Left lung (tissue), 14 donors: ENCODE data around the gene WNT7B. TPM values are rescaled to one million over a fixed set of nuclear protein-coding genes. Genes with fewer than 3 reads are reported as not detected.

Experiments used
- ATAC-seq: fragments of 200-7000 bp; cut with Tn5 transposase; one replicate; pipeline ENCODE4 v1.9.1; 2020; ENCODE audit warnings: moderate library complexity
- DNase-seq, 4 donors: peaks; one replicate each; pipeline ENCODE4 v3.0.0-alpha.2; 2013 to 2020
- H3K27ac ChIP-seq, 2 donors: fragments of 200-600 bp; sonication (generic) in 1 of 2; one replicate each; pipeline versions ENCODE4 v1.5.0 to v1.8.0; 2020 to 2021
- H3K27me3 ChIP-seq, 2 donors: fragments of 200-600 bp; sonication (generic) in 1 of 2; one replicate each; pipeline versions ENCODE4 v1.5.0 to v1.8.0; 2020 to 2021
- H3K36me3 ChIP-seq, 2 donors: fragments of 200-600 bp; sonication (generic) in 1 of 2; one replicate each; pipeline versions ENCODE4 v1.5.0 to v1.8.0; 2020 to 2021
- H3K4me1 ChIP-seq, 2 donors: fragments of 200-600 bp; one replicate each; pipeline ENCODE4 v1.8.0; 2021
- H3K4me3 ChIP-seq, 2 donors: fragments of 200-600 bp; sonication (generic) in 1 of 2; one replicate each; pipeline versions ENCODE4 v1.5.0 to v1.8.0; 2020 to 2021; ENCODE audit warnings: mild to moderate bottlenecking in 1 of 2
- H3K9me3 ChIP-seq, 2 donors: fragments of 200-600 bp; sonication (generic) in 1 of 2; one replicate each; pipeline versions ENCODE4 v1.5.0 to v1.8.0; 2020 to 2021
- CTCF ChIP-seq, 2 donors: fragments of 200-600 bp; sonication (generic) in 1 of 2; IDR thresholded peaks; one replicate each; pipeline versions ENCODE4 v1.5.0 to v1.8.0; 2021; ENCODE audit warnings: antibody characterized with exemption in 2 of 2
- intact Hi-C, 2 donors: fragments of 100-400 bp; cut with DNase I; formaldehyde crosslinking; loops; one replicate each; pipeline versions ENCODE4 v1.11.2 to v1.14.2; 2022
- long read RNA-seq, 12 donors: library from polyadenylated mRNA in 2 of 12; unstranded in 2 of 12; transcript quantifications; one replicate each; pipeline ENCODE4 v2.0.0 and lab custom pipeline, GENCODE V29; 2019 to 2026
- polyA plus RNA-seq, 6 donors: library from polyadenylated mRNA; unstranded; fragments of 120-200 nt; gene quantifications; one replicate each; pipeline ENCODE4 v1.2.1, GENCODE V29; 2013; ENCODE audit not compliant: insufficient read length in 6 of 6
- total RNA-seq, 2 donors: library from RNA; stranded (reverse); fragmentation: NEBNext Ultra II Directional; extraction: Animal tissue kit (Norgen Biotek cat#: 25700); gene quantifications; one replicate each; pipeline ENCODE4 v1.2.1, GENCODE V29; 2021
- donor health status: DM: no; HTN: yes; CAD: no.
- donor health status: DM: no; HTN: no; CAD: no.

The WNT7B gene
- 10 to 100 TPM in 1 of 2 donors, 1 to 10 TPM in 1; 7.2 to 11.4 TPM for total RNA-seq
- polyA plus RNA-seq, result 10 to 100 TPM; 12.4 to 21.7 (median 17.5) TPM
- long read RNA-seq, donor 1, transcript WNT7B-201 (4 exons, 3,919 nt), result major isoform, 8 of 8 reads
- long read RNA-seq, donor 1, partial matches to known transcripts, result 0 of 8 reads
- long read RNA-seq, donor 1, other reads (novel, unspliced or antisense), result 0 of 8 reads
- long read RNA-seq, donor 2, transcript WNT7B-201 (4 exons, 3,919 nt), result major isoform, 10 of 11 reads
- long read RNA-seq, donor 2, partial matches to known transcripts, result 0 of 11 reads
- long read RNA-seq, donor 2, other reads (novel, unspliced or antisense), result 0 of 11 reads
- long read RNA-seq, donor 3, partial matches to known transcripts, result 0 of 3 reads
- long read RNA-seq, donor 3, other reads (novel, unspliced or antisense), result 0 of 3 reads
- long read RNA-seq, donor 4, partial matches to known transcripts, result 1 of 3 reads
- long read RNA-seq, donor 4, other reads (novel, unspliced or antisense), result 1 of 3 reads
- long read RNA-seq, donor 5, transcript WNT7B-201 (4 exons, 3,919 nt), result major isoform, 9 of 9 reads
- long read RNA-seq, donor 5, partial matches to known transcripts, result 0 of 9 reads
- long read RNA-seq, donor 5, other reads (novel, unspliced or antisense), result 0 of 9 reads
- long read RNA-seq, donor 6, transcript WNT7B-201 (4 exons, 3,919 nt), result major isoform, 5 of 5 reads
- long read RNA-seq, donor 6, partial matches to known transcripts, result 0 of 5 reads
- long read RNA-seq, donor 6, other reads (novel, unspliced or antisense), result 0 of 5 reads
- long read RNA-seq, donor 7, partial matches to known transcripts, result 0 of 4 reads
- long read RNA-seq, donor 7, other reads (novel, unspliced or antisense), result 0 of 4 reads
- long read RNA-seq, donor 8, transcript WNT7B-201 (4 exons, 3,919 nt), result major isoform, 11 of 11 reads
- long read RNA-seq, donor 8, partial matches to known transcripts, result 0 of 11 reads
- long read RNA-seq, donor 8, other reads (novel, unspliced or antisense), result 0 of 11 reads
- long read RNA-seq, donor 9, result 0 reads
- long read RNA-seq, donor 10, partial matches to known transcripts, result 0 of 2 reads
- long read RNA-seq, donor 10, other reads (novel, unspliced or antisense), result 0 of 2 reads
- long read RNA-seq, donor 11, partial matches to known transcripts, result 0 of 2 reads
- long read RNA-seq, donor 11, other reads (novel, unspliced or antisense), result 0 of 2 reads
- long read RNA-seq, donor 12, transcript WNT7B-201 (4 exons, 3,919 nt), result major isoform, 5 of 5 reads
- long read RNA-seq, donor 12, partial matches to known transcripts, result 0 of 5 reads
- long read RNA-seq, donor 12, other reads (novel, unspliced or antisense), result 0 of 5 reads

GRCh38 chr22:45977003-45977411 lies at the start of gene WNT7B:
Gene WNT7B, minus strand, starts transcription at chr22:45977162. Its CDS starts 408 bp downstream, at chr22:45976754.
- Histone ChIP-seq H3K36me3 (no peaks in the 10 kb centered on the region), H3K4me1 (peaks cover 9 to 45% of the 10 kb centered on the region in 2 donors), H3K9me3 (no peaks in the 10 kb centered on the region), H3K4me3 (peak within 1 kb of the TSS; percentile 33 to 40), H3K27me3 (peaks cover 53 to 69% of the 10 kb centered on the region in 2 donors), H3K27ac (peak within 1 kb of the TSS in 1 of 2 donors; percentile 33)
- TF ChIP-seq CTCF (IDR thresholded peaks at IDR 0.05), result no peak
- intact Hi-C loops, result no loop called here
- peak in 3 of 4 donors; percentile 70 to 88 (median 71) for DNase-seq
- peak; percentile 59 for ATAC-seq

GRCh38 chr22:46025973-46026898 lies 49.3 kb upstream of the WNT7B start:
- intact Hi-C loops, result no loop called here
- ATAC-seq, result no peak
- peak in 1 of 4 donors; percentile 27 for DNase-seq
- H3K36me3 ChIP-seq, result no peaks in the 10 kb centered on the region
- no peak overlapping the region for H3K27ac ChIP-seq
- no peak overlapping the region for H3K4me3 ChIP-seq
- H3K9me3 ChIP-seq, result no peaks in the 10 kb centered on the region
- TF ChIP-seq CTCF (IDR thresholded peaks at IDR 0.05), result no peak
- peaks cover 0 to 17% of the 10 kb centered on the region in 2 donors for H3K4me1 ChIP-seq
- H3K27me3 ChIP-seq, result peaks cover 0 to 20% of the 10 kb centered on the region in 2 donors

- TF ChIP-seq CTCF (IDR thresholded peaks at IDR 0.05), result no peak
- Histone ChIP-seq H3K4me3 (no peak overlapping the region), H3K9me3 (no peaks in the 10 kb centered on the region), H3K27me3 (peaks cover 0 to 20% of the 10 kb centered on the region in 2 donors), H3K27ac (no peak overlapping the region), H3K4me1 (peaks cover 0 to 17% of the 10 kb centered on the region in 2 donors), H3K36me3 (no peaks in the 10 kb centered on the region)
- DNase-seq, result peak in 1 of 4 donors; percentile 10
- intact Hi-C loops, result no loop called here
- no peak for ATAC-seq
Observed at GRCh38 chr22:46025225-46025972, 48.4 kb upstream of the WNT7B start.
